Subcutaneous adipose tissue (tissue), 4 donors: ENCODE measurements around the gene LUC7L3. TPM values are rescaled to one million over a fixed set of nuclear protein-coding genes. Genes with fewer than 3 reads are reported as not detected.

Source experiments
- total RNA-seq, 4 donors: library from RNA; depleted of rRNA; stranded (reverse); fragments of >200 nt; gene quantifications; one replicate each; pipeline ENCODE4 v1.1.0, GENCODE V29; 2016
- TF ChIP-seq, protein P1 (sequence below): fragments of 450-650 bp; IDR thresholded peaks from one replicate; pipeline ENCODE4 v1.5.1; 2016; ENCODE audit warnings: low read depth, mild to moderate bottlenecking, control low read depth, antibody characterized with exemption, moderate library complexity

Gene LUC7L3
- total RNA-seq, 4 donors from 2014 or later = 79.9 to 101 (median 82.2) TPM

DNA sequence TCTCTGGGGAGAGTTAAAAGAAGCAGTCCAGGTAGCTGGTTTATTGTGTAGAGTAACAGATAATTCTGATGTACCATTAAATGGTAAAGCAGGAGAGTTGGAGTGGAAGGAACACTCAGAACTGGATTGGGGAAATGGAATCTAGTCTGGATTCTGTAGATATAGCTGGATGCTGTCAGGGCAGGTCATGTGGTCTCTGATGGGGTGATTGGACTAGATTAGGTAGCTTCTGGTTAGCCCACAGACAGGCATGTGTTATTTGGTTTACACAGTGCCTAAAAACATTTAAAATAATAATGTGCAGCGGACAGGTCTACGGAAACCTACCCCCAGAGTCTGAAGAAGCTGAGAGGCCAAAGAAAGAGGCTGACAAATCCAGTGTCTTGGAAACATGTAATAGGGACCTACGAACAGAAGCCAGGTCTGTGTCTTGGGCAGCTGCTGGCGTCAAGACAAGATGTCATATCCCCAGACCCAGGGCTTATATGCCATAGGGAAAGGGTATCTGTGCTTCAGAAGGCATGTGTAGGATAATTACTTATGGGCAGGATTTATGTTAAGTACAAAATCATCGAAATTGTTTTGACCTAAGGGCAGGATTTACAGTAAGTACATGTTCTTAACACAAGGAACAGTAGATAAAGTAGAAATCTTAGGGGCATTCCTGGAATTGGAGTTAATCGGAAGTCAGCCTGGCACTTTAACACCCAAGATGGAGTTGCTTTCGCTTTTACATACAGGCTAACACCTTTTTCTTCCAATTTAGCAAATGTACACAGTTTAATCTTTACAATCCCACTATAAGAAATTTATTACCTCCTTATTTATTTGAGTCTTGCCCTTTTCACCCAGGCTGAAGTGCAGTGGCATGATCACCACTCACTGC lies 12.4 kb downstream of the LUC7L3 start:
- TF ChIP-seq, protein P1, sequence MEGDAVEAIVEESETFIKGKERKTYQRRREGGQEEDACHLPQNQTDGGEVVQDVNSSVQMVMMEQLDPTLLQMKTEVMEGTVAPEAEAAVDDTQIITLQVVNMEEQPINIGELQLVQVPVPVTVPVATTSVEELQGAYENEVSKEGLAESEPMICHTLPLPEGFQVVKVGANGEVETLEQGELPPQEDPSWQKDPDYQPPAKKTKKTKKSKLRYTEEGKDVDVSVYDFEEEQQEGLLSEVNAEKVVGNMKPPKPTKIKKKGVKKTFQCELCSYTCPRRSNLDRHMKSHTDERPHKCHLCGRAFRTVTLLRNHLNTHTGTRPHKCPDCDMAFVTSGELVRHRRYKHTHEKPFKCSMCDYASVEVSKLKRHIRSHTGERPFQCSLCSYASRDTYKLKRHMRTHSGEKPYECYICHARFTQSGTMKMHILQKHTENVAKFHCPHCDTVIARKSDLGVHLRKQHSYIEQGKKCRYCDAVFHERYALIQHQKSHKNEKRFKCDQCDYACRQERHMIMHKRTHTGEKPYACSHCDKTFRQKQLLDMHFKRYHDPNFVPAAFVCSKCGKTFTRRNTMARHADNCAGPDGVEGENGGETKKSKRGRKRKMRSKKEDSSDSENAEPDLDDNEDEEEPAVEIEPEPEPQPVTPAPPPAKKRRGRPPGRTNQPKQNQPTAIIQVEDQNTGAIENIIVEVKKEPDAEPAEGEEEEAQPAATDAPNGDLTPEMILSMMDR = no peak

DNA sequence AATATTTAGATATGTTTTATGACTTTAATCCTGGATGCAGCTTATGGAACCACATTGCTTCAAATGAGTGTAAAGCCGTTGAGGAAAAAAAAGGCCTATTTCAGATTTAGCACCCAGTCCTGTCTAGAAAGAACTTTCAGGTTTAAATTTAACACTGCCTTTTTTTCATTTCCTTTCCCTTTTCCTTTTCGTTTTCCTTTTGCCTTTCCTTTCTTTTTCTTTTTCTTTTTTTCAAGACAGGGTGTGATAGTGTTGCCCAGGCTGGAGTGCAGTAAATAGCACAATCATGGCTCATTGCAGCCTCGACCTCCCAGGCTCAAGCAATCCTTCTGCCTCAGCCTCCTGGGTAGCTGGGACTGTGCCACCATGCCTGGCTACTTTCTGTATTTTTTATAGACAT lies 15.9 kb downstream of the LUC7L3 start:
- TF ChIP-seq, protein P1 = no peak

DNA sequence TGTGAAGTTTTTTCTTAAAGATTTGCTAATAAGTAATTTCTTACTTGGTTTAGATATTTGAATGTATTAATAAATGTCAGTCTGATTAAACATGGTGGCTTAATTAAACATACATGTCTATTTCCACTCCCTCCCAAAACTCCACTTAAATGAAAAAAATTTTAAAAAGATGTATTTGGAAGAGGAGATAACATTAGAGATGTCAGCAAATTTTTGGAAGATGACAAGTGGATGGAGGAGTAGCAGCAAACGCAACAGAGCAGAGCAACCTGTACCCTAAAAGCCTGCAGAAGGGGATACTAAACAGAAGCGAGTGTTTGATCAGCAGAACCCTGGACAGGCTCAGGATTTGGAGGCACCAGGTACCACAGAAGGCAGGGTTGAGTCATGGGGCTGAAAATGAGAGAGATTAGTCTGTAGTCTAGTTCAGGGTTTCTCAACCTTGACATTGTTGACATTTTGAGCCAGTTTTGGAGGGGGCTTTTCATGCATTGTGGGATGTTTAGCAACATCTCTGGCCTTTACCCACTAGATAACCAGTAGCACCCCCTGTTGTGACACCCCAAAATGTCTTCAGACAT lies 17.8 kb downstream of the LUC7L3 start:
- TF ChIP-seq, protein P1 = no peak

DNA sequence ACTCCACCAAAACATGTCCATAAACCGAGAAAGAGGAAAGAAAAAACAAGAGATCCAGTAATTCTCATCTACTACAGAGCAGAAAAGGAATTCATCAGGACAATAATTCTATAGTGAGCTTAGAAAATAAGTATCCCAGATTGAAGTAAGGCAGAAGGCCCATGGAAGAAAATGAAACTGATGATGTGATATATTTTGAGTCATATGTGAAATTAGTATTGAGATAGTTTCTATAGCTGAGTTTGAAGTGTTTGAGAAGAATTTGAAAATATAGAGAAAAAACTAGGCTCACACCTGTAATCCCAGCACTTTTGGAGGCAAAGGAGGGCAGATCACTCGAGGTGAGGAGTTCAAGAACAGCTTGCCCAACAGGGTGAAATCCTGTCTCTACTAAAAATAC lies 19.7 kb downstream of the LUC7L3 start:
- TF ChIP-seq, protein P1 = no peak

DNA sequence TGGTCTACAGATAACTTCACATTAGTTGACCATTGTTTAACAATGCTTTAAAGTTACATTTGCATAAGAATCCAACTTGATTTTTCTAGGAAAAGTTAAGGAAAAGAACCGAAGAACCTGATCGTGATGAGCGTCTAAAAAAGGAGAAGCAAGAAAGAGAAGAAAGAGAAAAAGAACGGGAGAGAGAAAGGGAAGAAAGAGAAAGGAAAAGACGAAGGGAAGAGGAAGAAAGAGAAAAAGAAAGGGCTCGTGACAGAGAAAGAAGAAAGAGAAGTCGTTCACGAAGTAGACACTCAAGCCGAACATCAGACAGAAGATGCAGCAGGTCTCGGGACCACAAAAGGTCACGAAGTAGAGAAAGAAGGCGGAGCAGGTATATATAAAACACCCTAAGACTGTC lies 26.2 kb downstream of the LUC7L3 start:
- TF ChIP-seq, protein P1 = no peak

DNA sequence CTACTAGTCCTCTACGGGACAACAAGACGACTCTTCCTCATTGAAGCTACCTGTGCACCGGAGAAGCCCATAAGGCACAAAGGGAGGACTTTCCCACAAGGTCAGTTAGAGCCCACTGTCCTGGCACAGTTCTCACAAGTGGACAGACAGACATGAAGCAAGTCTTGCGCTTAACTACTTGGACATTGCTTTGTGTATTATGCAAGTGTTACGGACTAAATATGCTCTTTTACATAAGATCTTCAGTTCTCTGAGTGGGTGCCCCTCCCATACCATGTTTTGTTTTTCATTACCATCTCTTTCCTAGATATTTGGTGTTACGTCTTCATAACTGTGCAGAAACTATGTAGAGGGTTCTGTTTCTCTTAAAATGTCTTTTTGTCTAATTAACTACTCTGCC lies 29.8 kb downstream of the LUC7L3 start:
- TF ChIP-seq, protein P1 = no peak

DNA sequence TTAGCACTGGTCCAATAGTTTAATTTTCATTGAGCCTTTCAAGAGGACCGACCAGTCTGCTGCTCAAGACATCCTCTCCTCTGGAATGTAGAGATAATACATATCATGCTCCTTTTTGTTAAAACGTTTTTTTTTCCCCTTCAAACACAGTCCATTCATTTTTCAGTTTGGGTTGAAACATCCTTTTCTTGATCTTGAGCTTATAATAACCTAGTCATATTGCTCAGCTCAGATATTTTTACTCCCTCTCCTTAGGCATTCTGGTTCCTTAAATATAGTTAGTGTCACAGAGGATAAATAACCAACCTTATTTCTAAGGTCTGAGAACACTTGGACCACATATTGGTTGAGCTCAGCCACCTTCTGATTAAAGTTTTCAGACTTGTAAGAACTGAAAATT lies 35.1 kb downstream of the LUC7L3 start:
- TF ChIP-seq, protein P1 = no peak
